ENCODE data around the gene PDZD4. TPM values are rescaled to one million over a fixed set of nuclear protein-coding genes. Genes with fewer than 3 reads are reported as not detected.

The PDZD4 gene
- total RNA-seq, 4 donors from 2014 or later: 20.0 to 48.4 (median 36.9) TPM

DNA sequence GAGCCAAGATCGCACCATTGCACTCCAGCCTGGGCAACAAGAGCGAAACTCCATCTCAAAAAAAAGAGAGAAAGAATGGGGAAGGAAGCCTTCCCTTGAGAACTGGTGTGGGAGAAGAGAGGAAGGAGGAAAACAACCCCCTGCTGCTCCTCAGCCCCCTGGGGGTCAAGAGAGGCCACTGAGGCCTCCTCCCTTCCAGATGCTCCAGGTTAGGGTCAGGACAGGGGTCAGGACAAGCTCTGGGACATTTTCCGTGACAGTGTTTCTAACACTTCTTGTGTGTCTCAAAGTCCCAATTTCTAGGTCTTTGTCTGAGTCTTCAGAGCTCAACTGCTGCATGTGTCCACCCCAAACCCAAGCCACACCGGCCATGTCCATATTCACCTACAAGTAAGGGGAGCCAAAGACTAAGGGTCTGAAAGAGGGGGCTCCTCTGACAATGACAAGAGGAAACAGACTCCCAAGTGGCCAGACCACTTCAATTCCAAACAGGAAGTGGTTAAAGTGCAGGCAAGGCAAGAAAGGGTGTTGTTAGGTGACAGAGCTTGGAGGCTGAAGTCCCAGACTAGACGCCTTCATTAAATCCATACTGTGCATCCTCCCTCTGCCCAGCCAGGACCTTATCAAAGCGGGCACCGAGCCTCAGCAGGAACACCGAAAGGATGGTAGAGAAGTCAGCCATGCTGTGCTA lies 47.4 kb upstream of the PDZD4 start:
- Histone ChIP-seq H3K9me3 (no peaks in the 10 kb centered on the region), H3K27ac (replicated peaks in 1 of 4) (no peak overlapping the region), H3K4me1 (no peaks in the 10 kb centered on the region), H3K27me3 (peaks cover 0 to 67% (median 14%) of the 10 kb centered on the region in 4 donors), H3K4me3 (no peak overlapping the region), H3K36me3 (no peaks in the 10 kb centered on the region)
- WGBS: 84% methylated on average over 8 of the region's 8 CpGs
- TF ChIP-seq POLR2A (IDR thresholded peaks at IDR 0.05; ENCODE audit: low read depth) (no peak), EP300 (IDR thresholded peaks at IDR 0.05) (no peak), POLR2AphosphoS5 (IDR thresholded peaks at IDR 0.05) (no peak)
- TF ChIP-seq, protein P1, sequence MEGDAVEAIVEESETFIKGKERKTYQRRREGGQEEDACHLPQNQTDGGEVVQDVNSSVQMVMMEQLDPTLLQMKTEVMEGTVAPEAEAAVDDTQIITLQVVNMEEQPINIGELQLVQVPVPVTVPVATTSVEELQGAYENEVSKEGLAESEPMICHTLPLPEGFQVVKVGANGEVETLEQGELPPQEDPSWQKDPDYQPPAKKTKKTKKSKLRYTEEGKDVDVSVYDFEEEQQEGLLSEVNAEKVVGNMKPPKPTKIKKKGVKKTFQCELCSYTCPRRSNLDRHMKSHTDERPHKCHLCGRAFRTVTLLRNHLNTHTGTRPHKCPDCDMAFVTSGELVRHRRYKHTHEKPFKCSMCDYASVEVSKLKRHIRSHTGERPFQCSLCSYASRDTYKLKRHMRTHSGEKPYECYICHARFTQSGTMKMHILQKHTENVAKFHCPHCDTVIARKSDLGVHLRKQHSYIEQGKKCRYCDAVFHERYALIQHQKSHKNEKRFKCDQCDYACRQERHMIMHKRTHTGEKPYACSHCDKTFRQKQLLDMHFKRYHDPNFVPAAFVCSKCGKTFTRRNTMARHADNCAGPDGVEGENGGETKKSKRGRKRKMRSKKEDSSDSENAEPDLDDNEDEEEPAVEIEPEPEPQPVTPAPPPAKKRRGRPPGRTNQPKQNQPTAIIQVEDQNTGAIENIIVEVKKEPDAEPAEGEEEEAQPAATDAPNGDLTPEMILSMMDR (IDR thresholded peaks at IDR 0.05): no peak
- DNase-seq (ENCODE audit: extremely low spot score): no peak
- intact Hi-C loops (cut with DNase I): no loop called here

DNA sequence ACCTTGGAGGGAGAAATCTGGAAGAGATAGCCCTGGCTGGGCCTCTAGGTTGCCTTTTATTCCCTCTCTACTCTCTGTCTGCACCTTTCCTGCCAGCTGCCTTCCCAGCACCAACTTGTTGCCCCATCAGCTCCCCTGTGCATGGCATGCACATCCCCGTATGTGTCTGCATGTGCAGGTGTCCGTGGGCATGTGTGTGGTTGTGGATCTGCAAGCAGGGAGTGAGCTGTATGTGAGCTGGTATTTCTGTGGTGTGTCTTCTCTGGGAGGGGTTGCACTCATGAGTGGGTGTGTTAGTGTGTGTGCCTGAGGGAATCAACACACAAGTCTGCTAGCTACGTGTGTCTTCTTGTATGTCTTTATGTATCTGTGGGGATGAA lies 45.8 kb upstream of the PDZD4 start:
- Histone ChIP-seq H3K4me3 (no peak overlapping the region), H3K4me1 (no peaks in the 10 kb centered on the region), H3K9me3 (no peaks in the 10 kb centered on the region), H3K36me3 (no peaks in the 10 kb centered on the region), H3K27me3 (peaks cover 0 to 56% (median 7%) of the 10 kb centered on the region in 4 donors), H3K27ac (replicated peaks in 1 of 4) (no peak overlapping the region)
- DNase-seq (ENCODE audit: extremely low spot score): no peak
- WGBS: 69% methylated on average over 3 of the region's 3 CpGs
- no peak for TF ChIP-seq POLR2A (IDR thresholded peaks at IDR 0.05; ENCODE audit: low read depth)
- TF ChIP-seq, protein P1 (IDR thresholded peaks at IDR 0.05): no peak
- TF ChIP-seq POLR2AphosphoS5 (IDR thresholded peaks at IDR 0.05): no peak
- TF ChIP-seq EP300 (IDR thresholded peaks at IDR 0.05): no peak
- intact Hi-C loops (cut with DNase I): no loop called here

DNA sequence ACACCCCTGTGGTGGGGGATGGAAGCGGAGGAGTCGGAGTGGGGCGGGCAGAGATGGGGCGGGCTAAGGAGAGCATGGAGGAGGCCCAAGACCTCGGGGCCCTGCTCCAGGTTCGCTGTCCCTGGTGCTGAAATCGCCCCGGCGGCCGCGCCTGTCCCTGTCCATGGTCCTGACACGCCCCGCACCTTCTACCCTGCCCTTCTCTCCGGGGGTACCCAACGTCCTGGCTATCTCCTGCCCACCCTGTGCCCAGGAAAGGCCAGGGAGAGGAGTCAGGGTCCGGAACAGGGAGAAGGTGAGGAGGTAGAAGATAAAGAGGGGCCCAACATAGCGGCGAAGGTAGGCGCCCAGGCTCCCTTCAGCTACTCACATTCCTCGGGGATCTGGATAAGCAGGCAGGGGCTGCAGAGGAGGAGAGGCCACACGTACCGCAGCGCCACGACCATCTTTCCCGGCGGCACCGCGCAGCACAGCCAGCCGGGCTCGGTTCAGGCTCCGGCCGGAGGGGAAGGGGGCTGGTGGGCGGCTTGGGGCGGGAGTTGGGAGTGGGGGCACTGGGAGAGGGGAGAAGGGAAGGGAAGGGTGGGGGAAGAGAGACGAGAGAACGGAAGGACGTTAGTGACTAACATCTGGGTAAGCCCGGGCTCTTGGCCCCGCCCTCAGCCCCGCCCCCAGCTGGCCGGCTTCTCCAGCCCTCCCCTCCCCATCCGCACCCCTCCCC lies 45.2 kb upstream of the PDZD4 start:
- no peaks in the 10 kb centered on the region for H3K9me3 ChIP-seq
- no peaks in the 10 kb centered on the region for H3K36me3 ChIP-seq
- 12% methylated on average over 37 of the region's 42 CpGs for WGBS
- TF ChIP-seq POLR2A (IDR thresholded peaks at IDR 0.05; ENCODE audit: low read depth): no peak
- peak in 1 of 2 donors; percentile 29 for TF ChIP-seq POLR2AphosphoS5 (IDR thresholded peaks at IDR 0.05)
- intact Hi-C loops (cut with DNase I): no loop called here
- no peak for DNase-seq (ENCODE audit: extremely low spot score)
- H3K27ac ChIP-seq (replicated peaks in 1 of 4): no peak overlapping the region
- no peak overlapping the region for H3K4me3 ChIP-seq
- H3K27me3 ChIP-seq: peaks cover 0 to 56% (median 7%) of the 10 kb centered on the region in 4 donors
- no peaks in the 10 kb centered on the region for H3K4me1 ChIP-seq

DNA sequence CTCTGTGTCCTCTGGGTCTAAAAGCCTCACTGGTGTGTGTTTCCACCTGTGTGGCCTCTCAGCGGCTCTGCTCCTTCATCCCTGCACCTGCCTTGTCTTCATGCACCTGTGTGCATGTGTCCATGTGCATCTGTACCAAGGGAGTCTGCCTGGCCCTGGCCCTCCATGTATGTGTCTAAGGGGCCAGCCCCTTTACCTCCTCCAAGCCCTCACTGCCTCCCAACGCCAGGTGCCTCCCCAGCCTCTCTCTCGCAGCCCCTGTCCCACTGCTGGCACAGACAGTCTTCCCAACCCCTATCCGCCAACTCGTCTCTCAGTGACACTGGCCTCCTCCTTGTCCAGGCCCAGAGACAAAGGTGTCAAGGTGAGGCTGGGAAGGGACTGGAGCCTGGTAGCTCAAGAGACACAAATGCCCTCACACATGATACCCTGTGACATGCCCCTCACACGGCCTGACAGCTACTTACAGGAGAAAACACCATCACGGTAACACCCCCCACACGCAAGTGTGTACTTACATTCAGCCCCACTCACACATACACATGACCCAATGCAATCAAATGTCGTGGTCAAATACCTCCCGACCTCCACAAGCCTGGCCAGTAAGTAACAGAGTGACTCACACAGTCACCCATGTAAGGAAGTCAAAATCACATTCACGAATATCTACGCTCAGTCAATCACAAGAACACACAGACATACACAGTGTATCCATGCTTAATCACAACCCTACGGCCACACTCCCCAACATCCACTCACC lies 44.2 kb upstream of the PDZD4 start:
- H3K4me1 ChIP-seq: no peaks in the 10 kb centered on the region
- no peak overlapping the region for H3K4me3 ChIP-seq
- H3K27me3 ChIP-seq: peaks cover 0 to 50% (median 6%) of the 10 kb centered on the region in 4 donors
- intact Hi-C loops (cut with DNase I): no loop called here
- 79% methylated on average over 13 of the region's 13 CpGs for WGBS
- H3K9me3 ChIP-seq: no peaks in the 10 kb centered on the region
- no peak overlapping the region for H3K27ac ChIP-seq (replicated peaks in 1 of 4)
- no peaks in the 10 kb centered on the region for H3K36me3 ChIP-seq
- no peak for DNase-seq (ENCODE audit: extremely low spot score)
- TF ChIP-seq EP300 (IDR thresholded peaks at IDR 0.05) (no peak), POLR2A (IDR thresholded peaks at IDR 0.05; ENCODE audit: low read depth) (no peak), POLR2AphosphoS5 (IDR thresholded peaks at IDR 0.05) (no peak)
- TF ChIP-seq, protein P1 (IDR thresholded peaks at IDR 0.05): no peak

DNA sequence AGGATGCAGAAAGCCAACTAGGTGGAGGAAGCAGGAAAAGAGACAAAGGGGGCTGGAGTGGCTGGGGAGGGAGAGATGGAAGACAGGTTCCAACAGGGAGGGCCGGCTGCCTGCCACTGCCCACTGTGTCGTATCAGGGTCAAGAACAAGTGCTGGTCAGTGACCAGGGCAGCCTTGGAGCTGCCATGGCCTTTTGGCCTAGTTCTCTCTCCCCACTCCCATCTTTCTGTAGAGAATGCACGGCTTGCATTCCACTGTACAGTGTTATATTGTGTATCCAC lies 43.7 kb upstream of the PDZD4 start:
- Histone ChIP-seq H3K27ac (replicated peaks in 1 of 4) (no peak overlapping the region), H3K36me3 (no peaks in the 10 kb centered on the region), H3K4me3 (no peak overlapping the region), H3K27me3 (peaks cover 0 to 45% (median 4%) of the 10 kb centered on the region in 4 donors), H3K4me1 (no peaks in the 10 kb centered on the region), H3K9me3 (no peaks in the 10 kb centered on the region)
- no peak for DNase-seq (ENCODE audit: extremely low spot score)
- 48% methylated on average over 3 of the region's 3 CpGs for WGBS
- intact Hi-C loops (cut with DNase I): no loop called here
- TF ChIP-seq EP300 (IDR thresholded peaks at IDR 0.05) (no peak), POLR2A (IDR thresholded peaks at IDR 0.05; ENCODE audit: low read depth) (no peak), POLR2AphosphoS5 (IDR thresholded peaks at IDR 0.05) (no peak)
- TF ChIP-seq, protein P1 (IDR thresholded peaks at IDR 0.05): no peak
